ENCODE data around the gene COL2A1. TPM values are rescaled to one million over a fixed set of nuclear protein-coding genes. Genes with fewer than 3 reads are reported as not detected.

Gene COL2A1
- total RNA-seq, 1 donor from 2014 or later: 1.9 TPM

- Mint-ChIP-seq H3K36me3 (ENCODE audit: low read depth, unreplicated experiment) (no peaks in the 10 kb centered on the region), H3K4me3 (ENCODE audit: unreplicated experiment) (no peak overlapping the region), H3K27ac (ENCODE audit: unreplicated experiment) (no peak overlapping the region), H3K27me3 (ENCODE audit: unreplicated experiment) (peaks cover 38% of the 10 kb centered on the region), H3K4me1 (ENCODE audit: unreplicated experiment) (peaks cover 24% of the 10 kb centered on the region), H3K9me3 (ENCODE audit: unreplicated experiment) (no peaks in the 10 kb centered on the region)
- TF ChIP-seq CTCF (IDR thresholded peaks at IDR 0.05; ENCODE audit: unreplicated experiment): no peak
- DNase-seq (ENCODE audit: low spot score): no peak
Observed at GRCh38 chr12:48027183-48028002, 23.1 kb upstream of the COL2A1 start.

- no peaks in the 10 kb centered on the region for H3K9me3 Mint-ChIP-seq (ENCODE audit: unreplicated experiment)
- no peak for TF ChIP-seq CTCF (IDR thresholded peaks at IDR 0.05; ENCODE audit: unreplicated experiment)
- H3K36me3 Mint-ChIP-seq (ENCODE audit: low read depth, unreplicated experiment): peaks cover 5% of the 10 kb centered on the region
- no peak for DNase-seq (ENCODE audit: low spot score)
- H3K27ac Mint-ChIP-seq (ENCODE audit: unreplicated experiment): no peak overlapping the region
- H3K27me3 Mint-ChIP-seq (ENCODE audit: unreplicated experiment): peaks cover 36% of the 10 kb centered on the region
- no peak overlapping the region for H3K4me3 Mint-ChIP-seq (ENCODE audit: unreplicated experiment)
- peaks cover 31% of the 10 kb centered on the region for H3K4me1 Mint-ChIP-seq (ENCODE audit: unreplicated experiment)
Observed at GRCh38 chr12:48026060-48026827, 22.0 kb upstream of the COL2A1 start.

GRCh38 chr12:48025281-48025680 is 21.0 kb upstream of the COL2A1 start:
- Mint-ChIP-seq H3K27ac (ENCODE audit: unreplicated experiment) (no peak overlapping the region), H3K27me3 (ENCODE audit: unreplicated experiment) (peaks cover 38% of the 10 kb centered on the region), H3K4me3 (ENCODE audit: unreplicated experiment) (no peak overlapping the region), H3K9me3 (ENCODE audit: unreplicated experiment) (no peaks in the 10 kb centered on the region), H3K4me1 (ENCODE audit: unreplicated experiment) (peaks cover 31% of the 10 kb centered on the region), H3K36me3 (ENCODE audit: low read depth, unreplicated experiment) (peaks cover 5% of the 10 kb centered on the region)
- no peak for TF ChIP-seq CTCF (IDR thresholded peaks at IDR 0.05; ENCODE audit: unreplicated experiment)
- no peak for DNase-seq (ENCODE audit: low spot score)

- Mint-ChIP-seq H3K4me1 (ENCODE audit: unreplicated experiment) (peaks cover 27% of the 10 kb centered on the region), H3K27me3 (ENCODE audit: unreplicated experiment) (peaks cover 36% of the 10 kb centered on the region), H3K27ac (ENCODE audit: unreplicated experiment) (no peak overlapping the region), H3K36me3 (ENCODE audit: low read depth, unreplicated experiment) (peaks cover 5% of the 10 kb centered on the region), H3K4me3 (ENCODE audit: unreplicated experiment) (no peak overlapping the region), H3K9me3 (ENCODE audit: unreplicated experiment) (no peaks in the 10 kb centered on the region)
- DNase-seq (ENCODE audit: low spot score): no peak
- no peak for TF ChIP-seq CTCF (IDR thresholded peaks at IDR 0.05; ENCODE audit: unreplicated experiment)
Observed at GRCh38 chr12:48024735-48025134, 20.5 kb upstream of the COL2A1 start.

- no peak for TF ChIP-seq CTCF (IDR thresholded peaks at IDR 0.05; ENCODE audit: unreplicated experiment)
- H3K27ac Mint-ChIP-seq (ENCODE audit: unreplicated experiment): no peak overlapping the region
- peaks cover 5% of the 10 kb centered on the region for H3K36me3 Mint-ChIP-seq (ENCODE audit: low read depth, unreplicated experiment)
- no peak for DNase-seq (ENCODE audit: low spot score)
- peaks cover 25% of the 10 kb centered on the region for H3K4me1 Mint-ChIP-seq (ENCODE audit: unreplicated experiment)
- no peak overlapping the region for H3K4me3 Mint-ChIP-seq (ENCODE audit: unreplicated experiment)
- no peaks in the 10 kb centered on the region for H3K9me3 Mint-ChIP-seq (ENCODE audit: unreplicated experiment)
- H3K27me3 Mint-ChIP-seq (ENCODE audit: unreplicated experiment): peaks cover 27% of the 10 kb centered on the region
Observed at GRCh38 chr12:48023386-48023785, 19.1 kb upstream of the COL2A1 start.

All from endothelial cell (in vitro differentiated cells).